ENCODE measurements around the gene MMS19.

Gene MMS19

GRCh38 chr10:97525086-97525485, 26.9 kb upstream of the MMS19 start:
- no peak for TF ChIP-seq CTCF (IDR thresholded peaks at IDR 0.05; ENCODE audit: low read length, missing control alignments)
- no peak overlapping the region for H3K4me3 ChIP-seq (replicated peaks; ENCODE audit: low read depth, low read length)
- DNase-seq (ENCODE audit: low read depth), result no peak

DNA sequence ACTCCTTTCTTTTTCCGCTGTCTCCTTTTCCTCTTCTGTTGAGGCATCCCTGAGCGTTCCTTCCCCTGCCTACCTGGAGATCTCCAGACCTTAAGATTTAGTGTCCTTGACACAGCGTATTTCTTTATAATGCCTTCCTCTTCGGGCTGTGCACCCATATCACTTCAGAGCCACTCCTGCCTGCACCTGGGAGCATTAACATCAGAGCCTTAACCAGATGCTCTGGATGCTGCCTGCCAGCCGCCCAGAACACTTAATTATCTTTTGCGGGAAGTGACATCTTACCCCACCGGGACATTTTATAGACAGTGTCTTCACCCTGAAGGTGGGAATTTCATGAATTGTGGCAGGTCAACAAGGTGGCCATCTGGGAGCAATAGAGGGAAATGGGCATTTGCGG, 24.7 kb upstream of the MMS19 start:
- DNase-seq (ENCODE audit: low read depth), result no peak
- TF ChIP-seq CTCF (IDR thresholded peaks at IDR 0.05; ENCODE audit: low read length, missing control alignments), result no peak
- no peak overlapping the region for H3K4me3 ChIP-seq (replicated peaks; ENCODE audit: low read depth, low read length)

DNA sequence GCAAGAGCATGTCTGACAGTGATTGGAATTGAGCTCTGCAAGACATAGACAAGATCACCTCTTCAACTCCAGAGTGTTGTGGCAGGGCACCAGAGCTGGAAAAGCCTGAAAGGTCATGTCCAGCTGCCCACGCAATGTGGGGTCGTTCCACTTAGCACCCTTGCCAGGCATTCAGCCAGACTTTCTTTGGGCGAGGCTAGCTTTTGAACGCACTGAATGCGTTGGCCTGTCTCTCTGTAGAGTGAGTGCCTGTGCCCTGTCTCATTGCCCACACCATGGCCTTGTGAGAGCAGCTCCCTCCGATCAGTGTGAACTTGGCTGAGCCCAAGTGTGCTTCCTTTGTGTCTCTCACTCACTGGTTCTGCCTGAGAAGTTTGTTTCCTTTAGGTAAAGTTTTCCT, 23.8 kb upstream of the MMS19 start:
- no peak overlapping the region for H3K4me3 ChIP-seq (replicated peaks; ENCODE audit: low read depth, low read length)
- TF ChIP-seq CTCF (IDR thresholded peaks at IDR 0.05; ENCODE audit: low read length, missing control alignments), result no peak

DNA sequence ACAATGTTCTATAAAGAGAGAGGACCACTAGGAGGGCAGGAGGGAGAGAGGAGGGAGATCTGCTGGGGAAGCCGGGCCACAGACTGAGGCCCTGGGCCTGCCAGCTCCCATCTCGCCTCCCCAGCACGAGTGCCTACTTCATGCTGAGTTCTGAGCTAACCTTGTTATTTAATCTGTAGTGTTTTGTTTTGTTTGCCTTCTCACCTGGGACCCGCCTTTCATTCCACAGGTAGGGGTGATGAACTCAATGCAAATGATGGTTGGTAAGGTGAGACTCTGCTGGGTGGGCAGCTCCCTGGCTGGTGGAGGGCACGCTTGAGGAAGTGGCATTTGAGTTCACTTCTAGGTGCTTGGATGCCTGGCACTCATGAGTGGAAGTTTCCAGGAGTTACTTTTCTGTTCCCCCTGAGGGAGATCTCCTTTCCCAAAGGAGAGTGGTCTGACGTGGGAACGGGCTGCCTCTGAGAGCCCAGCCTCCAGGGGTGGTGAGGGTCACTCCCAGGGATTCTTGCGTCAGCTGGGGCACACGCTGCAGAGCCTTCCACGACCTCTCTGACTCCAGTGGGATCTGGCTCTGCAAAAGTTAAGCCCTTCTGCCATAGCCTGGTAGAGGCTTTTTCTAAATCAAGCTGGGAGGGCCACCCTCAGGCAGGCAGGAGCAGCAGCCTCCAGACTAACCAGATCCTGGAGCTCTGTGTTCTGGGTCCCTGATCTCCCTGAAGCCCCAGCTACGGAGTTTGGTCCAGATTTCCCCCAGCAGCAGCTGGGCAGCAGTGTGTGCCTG, 22.9 kb upstream of the MMS19 start:
- DNase-seq (ENCODE audit: low read depth), result no peak
- no peak for TF ChIP-seq CTCF (IDR thresholded peaks at IDR 0.05; ENCODE audit: low read length, missing control alignments)
- no peak overlapping the region for H3K4me3 ChIP-seq (replicated peaks; ENCODE audit: low read depth, low read length)

More for the DNA sequence above, 23.8 kb upstream of the MMS19 start:
- DNase-seq (ENCODE audit: low read depth), result no peak

GRCh38 chr10:97520520-97520919, 22.3 kb upstream of the MMS19 start:
- H3K4me3 ChIP-seq (replicated peaks; ENCODE audit: low read depth, low read length), result no peak overlapping the region
- TF ChIP-seq CTCF (IDR thresholded peaks at IDR 0.05; ENCODE audit: low read length, missing control alignments), result no peak
- no peak for DNase-seq (ENCODE audit: low read depth)

- TF ChIP-seq CTCF (IDR thresholded peaks at IDR 0.05; ENCODE audit: low read length, missing control alignments), result no peak
- peak; percentile 31 for DNase-seq (ENCODE audit: low read depth)
- H3K4me3 ChIP-seq (replicated peaks; ENCODE audit: low read depth, low read length), result no peak overlapping the region
These were observed 21.1 kb upstream of the MMS19 start for GRCh38 chr10:97519342-97519741.
